Astrocyte (in vitro differentiated cells and primary cell): Measurements from ENCODE around the gene OR8S1. TPM values are rescaled to one million over a fixed set of nuclear protein-coding genes. Genes with fewer than 3 reads are reported as not detected.

Experiments
- total RNA-seq: library from RNA; stranded (reverse); gene quantifications from 2 replicates; pipeline ENCODE4 v1.2.1, GENCODE V29; 2021

OR8S1 gene
- total RNA-seq, 1 donor from 2014 or later, result not detected

Other genes starting within 250 kb of the OR8S1 start
- 7.1 and 9.2 TPM in 2 replicates for gene ZNF641, start 174.7 kb upstream of the OR8S1 start, total RNA-seq
- not detected in 2 replicates for gene ANP32D, start 53.1 kb upstream of the OR8S1 start, total RNA-seq
- 1.2 and 1.8 TPM in 2 replicates for gene C12orf54, start 43.1 kb upstream of the OR8S1 start, total RNA-seq
- gene LALBA, start 44.4 kb downstream of the OR8S1 start, total RNA-seq, result not detected in 2 replicates
- gene KANSL2, start 156.6 kb downstream of the OR8S1 start, total RNA-seq, result 45.1 and 45.7 TPM in 2 replicates
- gene CCNT1, start 191.1 kb downstream of the OR8S1 start, total RNA-seq, result 45.9 and 49.2 TPM in 2 replicates